B cell (primary cell): ENCODE measurements around the gene PRDM5. TPM values are rescaled to one million over a fixed set of nuclear protein-coding genes. Genes with fewer than 3 reads are reported as not detected.

ENCODE experiments used
- ATAC-seq: fragments of 200-7000 bp; cut with Tn5 transposase; one replicate; pipeline ENCODE4 v1.10.0; 2021; ENCODE audit warnings: low read depth, mild to moderate bottlenecking, moderate number of reproducible peaks, moderate library complexity
- CTCF ChIA-PET: fragments of 350-600 bp; sonication (Branson Sonifier 250); formaldehyde crosslinking; loops from one replicate; lab custom pipeline; 2021; ENCODE audit warnings: antibody characterized with exemption, inconsistent platforms; lab: Charles Lee
- POLR2A ChIA-PET: fragments of 350-600 bp; sonication (Branson Sonifier 250); formaldehyde crosslinking; loops from one replicate; lab custom pipeline; 2021; ENCODE audit warnings: antibody characterized with exemption; lab: Charles Lee
- DNase-seq: peaks from one replicate; pipeline ENCODE4 v3.0.0; 2013
- H2AFZ ChIP-seq: 2 replicates; pipeline ENCODE4 v1.6.1; 2012; ENCODE audit warnings: mild to moderate bottlenecking, low read depth, low read length; ENCODE audit not compliant: insufficient read depth, poor library complexity, severe bottlenecking
- H3K27ac ChIP-seq, 2 donors: 1 replicate in 1 of 2; 2 replicates in 1 of 2; pipeline ENCODE4 v1.5.1; 2012 to 2013; ENCODE audit warnings: low read length in 2 of 2, mild to moderate bottlenecking in 2 of 2, moderate library complexity in 1 of 2
- H3K27me3 ChIP-seq, 4 experiments: fragments of 200-600 bp in 1 of 4; sonication (generic) in 1 of 4; replicated peaks in 1 of 4; 1 replicate in 2 of 4; 2 replicates in 2 of 4; pipeline versions ENCODE4 v1.6.1 to v1.7.0; 2013 to 2016; ENCODE audit warnings: low read length in 3 of 4, mild to moderate bottlenecking in 2 of 4, mixed read lengths in 1 of 4, moderate library complexity in 1 of 4; ENCODE audit not compliant: insufficient read depth in 4 of 4, control insufficient read depth in 3 of 4; ENCODE audit errors: control extremely low read depth in 1 of 4
- H3K36me3 ChIP-seq, 2 experiments: replicated peaks in 1 of 2; 1 replicate in 1 of 2; 2 replicates in 1 of 2; pipeline versions ENCODE4 v1.6.1 to v1.7.1; 2013; ENCODE audit warnings: low read length in 1 of 2; ENCODE audit not compliant: insufficient read depth in 2 of 2, control insufficient read depth in 1 of 2; ENCODE audit errors: control extremely low read depth in 1 of 2, extremely low read depth in 1 of 2
- H3K4me1 ChIP-seq, 2 donors: fragments of 200-600 bp in 1 of 2; sonication (generic) in 1 of 2; 1 replicate in 1 of 2; 2 replicates in 1 of 2; pipeline versions ENCODE4 v1.5.1 to v1.6.1; 2013 to 2017; ENCODE audit warnings: low read length in 2 of 2; ENCODE audit not compliant: control insufficient read depth in 2 of 2, insufficient read depth in 2 of 2
- H3K4me2 ChIP-seq: replicated peaks from 2 replicates; pipeline ENCODE3; 2012; ENCODE audit warnings: mild to moderate bottlenecking, low read depth, low read length; ENCODE audit not compliant: poor library complexity, severe bottlenecking
- H3K4me3 ChIP-seq, 5 experiments: fragments of 200-600 bp in 1 of 5; sonication (generic) in 1 of 5; 1 replicate in 3 of 5; 2 replicates in 2 of 5; pipeline versions ENCODE4 v1.5.1 to v1.7.0; 2011 to 2016; ENCODE audit warnings: low read length in 4 of 5, mild to moderate bottlenecking in 4 of 5, low read depth in 2 of 5, control low read depth in 1 of 5, moderate library complexity in 1 of 5; ENCODE audit not compliant: insufficient read depth in 1 of 5; ENCODE audit errors: control extremely low read depth in 1 of 5, extremely low read depth in 1 of 5
- H3K79me2 ChIP-seq: fragments of 200-600 bp; sonication (generic); one replicate; pipeline ENCODE4 v1.6.0; 2016; ENCODE audit warnings: low read length; ENCODE audit not compliant: control insufficient read depth, insufficient read depth
- H3K9ac ChIP-seq: fragments of 200-600 bp; sonication (generic); 2 replicates; pipeline ENCODE4 v1.6.1; 2017; ENCODE audit warnings: mild to moderate bottlenecking, low read length, moderate library complexity
- H3K9me3 ChIP-seq, 3 donors: one replicate each; pipeline versions ENCODE4 v1.6.1 to v1.7.1; 2013; ENCODE audit warnings: low read length in 2 of 3; ENCODE audit not compliant: control insufficient read depth in 2 of 3, insufficient read depth in 1 of 3; ENCODE audit errors: control extremely low read depth in 1 of 3
- H4K20me1 ChIP-seq: 2 replicates; pipeline ENCODE4 v1.6.0; 2012; ENCODE audit warnings: mild to moderate bottlenecking, low read length; ENCODE audit not compliant: insufficient read depth, control insufficient read depth, poor library complexity, severe bottlenecking
- H3K27ac Mint-ChIP-seq: one replicate; pipeline ENCODE4 v1.8.0; 2021; ENCODE audit warnings: mixed read lengths
- H3K27me3 Mint-ChIP-seq: one replicate; pipeline ENCODE4 v1.8.0; 2021; ENCODE audit warnings: mixed read lengths
- H3K4me1 Mint-ChIP-seq: one replicate; pipeline ENCODE4 v1.8.0; 2021; ENCODE audit warnings: mixed read lengths
- H3K4me3 Mint-ChIP-seq: one replicate; pipeline ENCODE4 v1.8.0; 2021; ENCODE audit warnings: mixed read lengths
- H3K9me3 Mint-ChIP-seq: one replicate; pipeline ENCODE4 v1.8.0; 2022; ENCODE audit warnings: mixed read lengths; ENCODE audit not compliant: insufficient read depth
- EZH2 ChIP-seq: IDR thresholded peaks from 2 replicates; pipeline ENCODE4 v1.6.1; 2012; ENCODE audit warnings: borderline replicate concordance, low read depth, mild to moderate bottlenecking, moderate library complexity, low read length; ENCODE audit not compliant: insufficient read depth, poor library complexity, severe bottlenecking
- WGBS: methylation state at CpG from one replicate; pipeline ENCODE4 v1.1.5; 2013; ENCODE audit warnings: missing lambda C conversion rate; ENCODE audit not compliant: insufficient coverage; 5-methylcytosine and 5-hydroxymethylcytosine counted together
- intact Hi-C: fragments of 100-400 bp; cut with micrococcal nuclease; formaldehyde crosslinking; loops from one replicate; pipeline ENCODE4 v1.10.0; 2022
- polyA plus RNA-seq: library from polyadenylated mRNA; depleted of rRNA; stranded (reverse); fragments of >200 nt; gene quantifications from 2 replicates; pipeline ENCODE4 v1.2.3, GENCODE V29; 2012
- total RNA-seq, 2 donors: library from RNA; stranded (reverse); fragments of 120-200 nt in 1 of 2; gene quantifications; 1 replicate in 1 of 2; 2 replicates in 1 of 2; pipeline versions ENCODE4 v1.2.3 to v1.2.4, GENCODE V29; 2013 to 2022
- TF ChIP-seq, protein P1 (sequence below): fragments of 200-600 bp; IDR thresholded peaks from one replicate; pipeline ENCODE4 v1.8.0; 2022; ENCODE audit warnings: antibody characterized with exemption, mild to moderate bottlenecking

Gene PRDM5
- total and polyA plus RNA-seq, 2 donors (not counting 1 experiment from before 2014, with no cell fraction given): not detected

DNA sequence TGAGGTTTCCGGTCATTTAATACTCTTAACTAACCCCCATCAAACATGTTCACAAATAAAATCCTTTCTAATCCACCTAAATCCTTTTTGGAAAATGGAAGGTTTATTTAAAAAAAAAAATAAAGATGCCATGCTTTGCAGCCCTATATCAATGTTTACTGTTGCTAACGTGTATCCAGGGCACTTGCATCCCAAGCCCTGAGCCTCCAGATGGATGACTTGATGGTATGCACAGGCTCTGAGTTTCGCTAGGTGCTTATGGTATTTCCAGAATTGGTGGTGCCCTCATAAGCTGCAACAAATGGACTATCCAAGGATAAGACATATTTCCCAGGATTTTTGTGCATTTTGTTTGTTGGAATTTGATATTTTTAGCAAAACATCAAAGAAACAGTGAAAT, 257.7 kb downstream of the PRDM5 start:
- WGBS: 49% methylated on average over 2 of the region's 3 CpGs
- H3K9me3 Mint-ChIP-seq: no peaks in the 10 kb centered on the region
- ChIA-PET CTCF (no interaction called here), POLR2A (no interaction called here)
- Histone ChIP-seq H3K27me3 (no peaks in the 10 kb centered on the region), H3K27ac (no peak overlapping the region), H3K4me2 (no peak overlapping the region), H3K4me3 (no peak overlapping the region), H3K9ac (no peak overlapping the region), H3K9me3 (no peaks in the 10 kb centered on the region), H3K36me3 (no peaks in the 10 kb centered on the region), H3K79me2 (no peaks in the 10 kb centered on the region), H3K4me1 (no peaks in the 10 kb centered on the region), H4K20me1 (no peaks in the 10 kb centered on the region), H2AFZ (no peak overlapping the region)
- H3K27me3 Mint-ChIP-seq: no peaks in the 10 kb centered on the region
- H3K4me1 Mint-ChIP-seq: no peaks in the 10 kb centered on the region
- no peak overlapping the region for H3K27ac Mint-ChIP-seq
- no peak overlapping the region for H3K4me3 Mint-ChIP-seq
- ATAC-seq: no peak
- intact Hi-C loops: no loop called here
- DNase-seq: no peak
- TF ChIP-seq, protein P1, sequence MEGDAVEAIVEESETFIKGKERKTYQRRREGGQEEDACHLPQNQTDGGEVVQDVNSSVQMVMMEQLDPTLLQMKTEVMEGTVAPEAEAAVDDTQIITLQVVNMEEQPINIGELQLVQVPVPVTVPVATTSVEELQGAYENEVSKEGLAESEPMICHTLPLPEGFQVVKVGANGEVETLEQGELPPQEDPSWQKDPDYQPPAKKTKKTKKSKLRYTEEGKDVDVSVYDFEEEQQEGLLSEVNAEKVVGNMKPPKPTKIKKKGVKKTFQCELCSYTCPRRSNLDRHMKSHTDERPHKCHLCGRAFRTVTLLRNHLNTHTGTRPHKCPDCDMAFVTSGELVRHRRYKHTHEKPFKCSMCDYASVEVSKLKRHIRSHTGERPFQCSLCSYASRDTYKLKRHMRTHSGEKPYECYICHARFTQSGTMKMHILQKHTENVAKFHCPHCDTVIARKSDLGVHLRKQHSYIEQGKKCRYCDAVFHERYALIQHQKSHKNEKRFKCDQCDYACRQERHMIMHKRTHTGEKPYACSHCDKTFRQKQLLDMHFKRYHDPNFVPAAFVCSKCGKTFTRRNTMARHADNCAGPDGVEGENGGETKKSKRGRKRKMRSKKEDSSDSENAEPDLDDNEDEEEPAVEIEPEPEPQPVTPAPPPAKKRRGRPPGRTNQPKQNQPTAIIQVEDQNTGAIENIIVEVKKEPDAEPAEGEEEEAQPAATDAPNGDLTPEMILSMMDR: no peak
- TF ChIP-seq EZH2: no peak

DNA sequence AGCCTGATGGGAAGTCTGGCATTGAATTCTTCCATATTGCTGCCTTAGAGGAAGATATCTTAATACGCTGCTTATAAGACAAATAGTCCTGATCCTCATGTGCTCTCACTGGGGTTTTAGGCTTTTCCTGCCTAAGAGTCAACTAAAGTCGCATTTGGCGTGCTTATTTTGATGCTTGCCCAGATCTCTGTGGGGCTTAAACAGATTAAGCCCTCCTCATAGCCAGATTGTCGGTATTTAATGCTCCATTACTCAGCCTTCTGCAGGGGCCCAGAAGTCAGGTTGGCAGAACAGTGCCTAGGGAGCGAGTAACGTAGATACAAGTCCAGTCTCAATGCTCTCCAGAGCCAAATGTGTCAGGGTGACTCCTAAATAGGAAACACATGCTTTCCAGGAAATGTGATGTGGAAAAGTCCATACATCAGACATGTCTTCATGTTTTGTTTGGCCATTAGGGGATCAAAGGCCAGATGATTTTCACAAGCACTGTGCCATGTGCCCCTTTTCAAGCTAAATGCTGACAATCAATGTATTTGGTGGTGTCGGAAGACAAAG, 262.8 kb downstream of the PRDM5 start:
- no peak overlapping the region for H3K27ac Mint-ChIP-seq
- POLR2A ChIA-PET: no interaction called here
- Histone ChIP-seq H3K9me3 (no peaks in the 10 kb centered on the region), H3K27me3 (no peaks in the 10 kb centered on the region), H4K20me1 (no peaks in the 10 kb centered on the region), H3K79me2 (no peaks in the 10 kb centered on the region), H3K4me2 (no peak overlapping the region), H2AFZ (no peak overlapping the region), H3K4me1 (no peaks in the 10 kb centered on the region), H3K9ac (no peak overlapping the region), H3K4me3 (no peak overlapping the region), H3K36me3 (no peaks in the 10 kb centered on the region), H3K27ac (no peak overlapping the region)
- CTCF ChIA-PET: no interaction called here
- WGBS: 95% methylated on average over 7 of the region's 7 CpGs
- H3K4me1 Mint-ChIP-seq: no peaks in the 10 kb centered on the region
- no peak overlapping the region for H3K4me3 Mint-ChIP-seq
- no peak for ATAC-seq
- no peak for DNase-seq
- intact Hi-C loops: no loop called here
- no peaks in the 10 kb centered on the region for H3K9me3 Mint-ChIP-seq
- H3K27me3 Mint-ChIP-seq: no peaks in the 10 kb centered on the region
- TF ChIP-seq, protein P1: no peak
- TF ChIP-seq EZH2: no peak
